ENCODE data around the gene IL1RAPL2.

- no peak for TF ChIP-seq CTCF (IDR thresholded peaks at IDR 0.05)
- no peak for TF ChIP-seq BHLHE40 (IDR thresholded peaks at IDR 0.05; ENCODE audit: low read depth, low read length)
- no peak for TF ChIP-seq ZNF302 (CRISPR knock-in tag; IDR thresholded peaks at IDR 0.05)
- TF ChIP-seq, protein P1, sequence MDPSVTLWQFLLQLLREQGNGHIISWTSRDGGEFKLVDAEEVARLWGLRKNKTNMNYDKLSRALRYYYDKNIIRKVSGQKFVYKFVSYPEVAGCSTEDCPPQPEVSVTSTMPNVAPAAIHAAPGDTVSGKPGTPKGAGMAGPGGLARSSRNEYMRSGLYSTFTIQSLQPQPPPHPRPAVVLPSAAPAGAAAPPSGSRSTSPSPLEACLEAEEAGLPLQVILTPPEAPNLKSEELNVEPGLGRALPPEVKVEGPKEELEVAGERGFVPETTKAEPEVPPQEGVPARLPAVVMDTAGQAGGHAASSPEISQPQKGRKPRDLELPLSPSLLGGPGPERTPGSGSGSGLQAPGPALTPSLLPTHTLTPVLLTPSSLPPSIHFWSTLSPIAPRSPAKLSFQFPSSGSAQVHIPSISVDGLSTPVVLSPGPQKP (IDR thresholded peaks at IDR 0.05; ENCODE audit: low read depth, low read length), result no peak
- no peak for TF ChIP-seq POLR2A (IDR thresholded peaks at IDR 0.05; ENCODE audit: low read length)
- TF ChIP-seq, protein P2, sequence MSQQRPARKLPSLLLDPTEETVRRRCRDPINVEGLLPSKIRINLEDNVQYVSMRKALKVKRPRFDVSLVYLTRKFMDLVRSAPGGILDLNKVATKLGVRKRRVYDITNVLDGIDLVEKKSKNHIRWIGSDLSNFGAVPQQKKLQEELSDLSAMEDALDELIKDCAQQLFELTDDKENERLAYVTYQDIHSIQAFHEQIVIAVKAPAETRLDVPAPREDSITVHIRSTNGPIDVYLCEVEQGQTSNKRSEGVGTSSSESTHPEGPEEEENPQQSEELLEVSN (IDR thresholded peaks at IDR 0.05; ENCODE audit: borderline replicate concordance, low read depth), result no peak
- no peak for TF ChIP-seq ESRRA (IDR thresholded peaks at IDR 0.05; ENCODE audit: borderline replicate concordance, low read length)
- no peak for TF ChIP-seq EP300 (IDR thresholded peaks at IDR 0.05)
These were observed 447.7 kb downstream of the IL1RAPL2 start for GRCh38 chrX:105013719-105014118.
